ENCODE data around the gene RBBP7. TPM values are rescaled to one million over a fixed set of nuclear protein-coding genes. Genes with fewer than 3 reads are reported as not detected.

Gene RBBP7
- total and polyA plus RNA-seq, 2 of the 13 experiments (the other 11 are each of a cell fraction or from before 2014, with no cell fraction given) = 89.5 to 145 TPM

- CTCF ChIA-PET (ENCODE audit: low intra/inter-chr PET ratio, low total read pairs) = no interaction called here
- intact Hi-C loops (cut with micrococcal nuclease; ENCODE audit: unreplicated experiment) (loop anchor here (5.0 kb wide), 1 partner anchor 46 kb away; no protein-coding TSS in a partner anchor), in situ Hi-C loops (cut with HindIII; ENCODE audit: extremely low pct_ligation_motif_present, low pct_unique_long_range_greater_than_20kb) (no loop called here)
- no peak overlapping the region for H3K4me3 ChIP-seq (replicated peaks in 1 of 3; ENCODE audit: insufficient read depth in 1 of 3, low read depth in 2 of 3, low read length in 3 of 3)
- ATAC-seq (no peak), DNase-seq (ENCODE audit: low spot score) (no peak), FAIRE-seq (no peak)
- no peak for TF ChIP-seq ZBTB40 (IDR thresholded peaks at IDR 0.05)
- TF ChIP-seq ZBTB40 (CRISPR knock-in tag; IDR thresholded peaks at IDR 0.05) = no peak
- no peak for TF ChIP-seq THAP8 (CRISPR knock-in tag; IDR thresholded peaks at IDR 0.05; ENCODE audit: borderline replicate concordance)
- no peak for TF ChIP-seq TFDP1 (CRISPR knock-in tag; IDR thresholded peaks at IDR 0.05; ENCODE audit: borderline replicate concordance)
- TF ChIP-seq RARG (CRISPR knock-in tag; IDR thresholded peaks at IDR 0.05; ENCODE audit: low read depth) = no peak
- TF ChIP-seq SMAD1 (CRISPR knock-in tag; IDR thresholded peaks at IDR 0.05; ENCODE audit: borderline replicate concordance, low read depth) = no peak
- no peak overlapping the region for H3K27ac ChIP-seq (ENCODE audit: extremely low read length, insufficient read depth, low read length)
- POLR2A ChIA-PET = no interaction called here
- H3K9me3 ChIP-seq (ENCODE audit: low read length) = no peaks in the 10 kb centered on the region
- no peak overlapping the region for H3K4me2 ChIP-seq (ENCODE audit: low read depth, low read length)
- H3K79me2 ChIP-seq (ENCODE audit: insufficient read depth, low read length) = peaks cover 13% of the 10 kb centered on the region
- H3K27me3 ChIP-seq (ENCODE audit: control insufficient read depth in 1 of 2, insufficient read depth in 2 of 2, low read length in 2 of 2) = no peaks in the 10 kb centered on the region; a peak in 1 of 5 replicates
- H3K36me3 ChIP-seq (replicated peaks in 1 of 2; ENCODE audit: control insufficient read depth in 1 of 2, insufficient read depth in 2 of 2, low read length in 2 of 2) = no peaks in the 10 kb centered on the region
- peaks cover 5% of the 10 kb centered on the region; the same call in 1 of the 2 replicates for H4K20me1 ChIP-seq (ENCODE audit: insufficient read depth, low read length)
- H3K9ac ChIP-seq (ENCODE audit: insufficient read depth, low read depth, low read length) = no peak overlapping the region
- BruUV-seq (replicated peaks) = no TSS peak
- no peak overlapping the region for H2AFZ ChIP-seq (ENCODE audit: low read length)
- peaks cover 15% of the 10 kb centered on the region; the same call in 1 of the 2 replicates for H3K4me1 ChIP-seq (ENCODE audit: insufficient read depth, low read length)
- WGBS (ENCODE audit: low lambda C conversion rate) = 92% methylated on average over 8 of the region's 8 CpGs
These were observed 2.9 kb upstream of the RBBP7 start for GRCh38 chrX:16873106-16873505.

Data from HepG2 (cell line).